HUES48 (cell line): ENCODE measurements around the gene S100A7.
"Not testable (repeated sequence)": the region's sequence is repeated elsewhere in the genome, so short reads cannot be mapped to it uniquely, and the experiment has no call there.

Experiments used
- H3K27ac ChIP-seq: one replicate; pipeline ENCODE4 v1.7.0; 2013; ENCODE audit warnings: low read depth, low read length, inconsistent platforms
- H3K27me3 ChIP-seq: 2 replicates; pipeline ENCODE4 v1.6.1; 2013; ENCODE audit warnings: mild to moderate bottlenecking, low read length; ENCODE audit not compliant: control insufficient read depth, insufficient read depth
- H3K36me3 ChIP-seq: 2 replicates; pipeline ENCODE4 v1.6.1; 2013; ENCODE audit warnings: low read length; ENCODE audit not compliant: control insufficient read depth, insufficient read depth
- H3K4me1 ChIP-seq: 2 replicates; pipeline ENCODE4 v1.6.1; 2013; ENCODE audit warnings: mild to moderate bottlenecking, low read length; ENCODE audit not compliant: control insufficient read depth, insufficient read depth
- H3K4me3 ChIP-seq: 2 replicates; pipeline ENCODE4 v1.5.1; 2013; ENCODE audit warnings: mild to moderate bottlenecking, low read depth, low read length
- H3K9ac ChIP-seq: 2 replicates; pipeline ENCODE4 v1.6.1; 2013; ENCODE audit warnings: mild to moderate bottlenecking, low read depth, low read length, moderate library complexity
- H3K9me3 ChIP-seq: 2 replicates; pipeline ENCODE4 v1.6.1; 2013; ENCODE audit warnings: low read length; ENCODE audit not compliant: control insufficient read depth, insufficient read depth

S100A7 gene

DNA sequence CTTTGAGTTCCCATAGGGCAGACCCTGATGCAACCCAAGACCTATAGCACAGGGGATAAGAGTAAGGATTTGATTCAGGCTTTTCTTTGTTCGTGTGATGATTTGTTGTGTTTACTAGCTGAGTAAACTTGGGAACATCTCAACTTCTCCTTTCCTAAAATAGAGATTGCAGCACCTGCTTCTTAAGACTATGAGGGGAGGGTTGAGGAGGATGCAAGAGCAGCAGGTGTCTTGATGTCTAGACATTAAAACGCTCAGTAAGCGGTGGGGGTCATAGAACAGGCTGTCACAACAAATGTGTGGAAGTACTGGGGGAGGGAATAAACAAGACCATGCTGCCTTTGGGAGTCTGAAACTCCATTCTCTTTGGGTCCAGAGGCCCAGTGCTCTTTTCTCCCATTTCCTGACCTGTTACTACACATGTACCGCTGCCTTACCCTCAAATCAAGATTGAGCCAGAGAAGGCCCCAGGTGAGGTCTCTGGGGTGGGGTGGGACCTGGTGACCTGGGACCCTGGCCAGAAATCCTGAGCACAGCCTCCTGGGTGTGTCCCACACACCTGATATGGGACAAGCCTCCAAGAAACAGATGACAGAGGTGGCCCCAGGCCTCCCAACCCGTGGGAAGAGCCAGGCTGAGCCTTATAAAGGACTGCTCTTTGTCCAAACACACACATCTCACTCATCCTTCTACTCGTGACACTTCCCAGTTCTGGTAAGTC is 44.4 kb downstream of the S100A7 start, which contains the start of gene S100A7A:
TSS of gene S100A7A (plus strand) at position 671 of the 721 bp plus-strand sequence. CDS start 1,563 bp downstream, outside the sequence.
- H3K4me3 ChIP-seq, result no peak within 1 kb of the TSS
- no peaks in the 10 kb centered on the region for H3K36me3 ChIP-seq
- H3K4me1 ChIP-seq, result no peaks in the 10 kb centered on the region
- no peak within 1 kb of the TSS for H3K9ac ChIP-seq
- no peak within 1 kb of the TSS for H3K27ac ChIP-seq
- H3K9me3 ChIP-seq, result no peaks in the 10 kb centered on the region
- no peaks in the 10 kb centered on the region for H3K27me3 ChIP-seq

DNA sequence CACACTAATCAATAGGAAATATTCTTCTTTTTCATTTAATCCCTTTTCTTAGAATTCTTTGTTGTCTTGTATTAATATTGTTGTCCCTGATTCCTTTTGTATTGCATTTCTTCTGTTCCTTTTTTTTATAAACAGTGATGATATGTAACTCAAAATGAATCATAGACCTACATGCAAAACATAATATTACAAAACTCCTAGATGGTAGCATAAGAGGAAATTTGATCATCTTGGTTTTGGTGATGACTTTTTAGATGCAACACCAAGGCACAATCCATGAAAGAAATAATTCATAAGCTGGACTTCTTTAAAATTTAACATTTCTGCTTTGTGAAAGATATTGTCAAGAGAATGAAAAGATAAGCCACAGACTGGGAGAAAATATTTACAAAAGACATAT is 46.5 kb downstream of the S100A7 start:
- not testable (repeated sequence) for H3K27ac ChIP-seq, H3K4me3 ChIP-seq, H3K9ac ChIP-seq, H3K36me3 ChIP-seq, H3K4me1 ChIP-seq, H3K9me3 ChIP-seq, H3K27me3 ChIP-seq
